Measurements from ENCODE around the gene PXT1.
A peak's percentile ranks its signal among the peaks of the same experiment; 100 is the strongest.
"Not testable (repeated sequence)": the region's sequence is repeated elsewhere in the genome, so short reads cannot be mapped to it uniquely, and the experiment has no call there.

Gene PXT1

GRCh38 chr6:36445621-36446020 is 3.0 kb upstream of the PXT1 start:
- no peak overlapping the region for H3K27ac ChIP-seq
- no peak for DNase-seq (ENCODE audit: low read depth, low spot score)

GRCh38 chr6:36444470-36444869 is 1.8 kb upstream of the PXT1 start:
- no peak for DNase-seq (ENCODE audit: low read depth, low spot score)
- H3K27ac ChIP-seq, result peak overlapping the region; percentile 85

- no peak for DNase-seq (ENCODE audit: low read depth, low spot score)
- peak overlapping the region; percentile 85 for H3K27ac ChIP-seq
Measured at GRCh38 chr6:36443471-36444428, 1.1 kb upstream of the PXT1 start.

DNA sequence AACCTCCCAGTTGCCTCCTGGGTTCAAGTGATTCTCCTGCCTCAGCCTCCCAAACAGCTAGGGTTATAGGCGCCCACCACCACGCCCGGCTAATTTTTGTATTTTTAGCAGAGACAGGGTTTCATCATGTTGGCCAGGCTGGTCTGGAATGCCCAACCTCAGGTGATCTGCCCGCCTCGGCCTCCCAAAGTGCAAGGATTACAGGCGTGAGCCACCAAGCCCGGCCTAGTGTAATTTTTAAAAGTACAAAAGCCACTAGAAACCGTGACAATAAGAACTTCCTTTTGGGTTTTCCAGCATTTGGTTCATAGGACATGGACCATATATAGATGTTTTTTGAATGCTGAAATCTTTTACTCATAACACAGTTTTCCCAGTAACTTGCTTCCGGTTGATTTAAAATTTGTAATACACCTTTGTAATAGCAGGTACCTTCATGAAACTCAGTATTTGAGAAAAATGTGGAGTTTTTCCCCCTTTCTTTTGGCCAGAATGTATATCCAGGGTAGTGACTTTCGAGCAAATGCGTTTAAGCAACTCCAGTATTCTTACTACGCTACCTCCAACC is 467 bp downstream of the PXT1 start:
- peak overlapping the region; percentile 85 for H3K27ac ChIP-seq
- DNase-seq (ENCODE audit: low read depth, low spot score), result no peak

- peak; percentile 97 for DNase-seq (ENCODE audit: low read depth, low spot score)
- peak overlapping the region; percentile 85 for H3K27ac ChIP-seq
Measured at GRCh38 chr6:36441307-36441894, 1.3 kb downstream of the PXT1 start.

- no peak for DNase-seq (ENCODE audit: low read depth, low spot score)
- H3K27ac ChIP-seq, result no peak overlapping the region
Measured at GRCh38 chr6:36436466-36436865, 6.2 kb downstream of the PXT1 start.

DNA sequence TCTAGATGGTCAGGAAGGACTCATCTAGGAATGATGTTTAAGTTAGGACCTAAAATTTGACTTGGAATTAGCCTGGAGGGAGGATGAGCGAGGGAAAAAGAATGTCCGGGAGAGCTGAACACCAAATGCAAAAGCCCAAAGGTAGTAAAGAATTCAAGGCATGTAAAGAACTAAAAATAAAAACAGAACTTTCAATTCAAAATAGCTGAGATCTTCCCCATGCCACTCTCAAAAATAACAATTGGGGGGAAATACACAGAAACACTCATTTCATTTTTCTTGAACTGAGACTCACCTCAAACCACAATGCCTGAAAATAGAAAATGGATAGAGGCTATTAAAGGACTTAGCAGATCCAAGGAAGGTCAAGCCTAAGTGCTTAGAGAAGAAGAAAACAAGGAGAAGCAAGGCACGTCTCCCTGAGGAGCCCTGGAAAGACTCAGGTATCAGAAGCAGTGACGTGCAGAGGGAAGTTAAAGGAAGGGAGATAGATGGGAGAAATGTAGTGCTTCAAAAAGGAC is 10.4 kb downstream of the PXT1 start:
- no peak for DNase-seq (ENCODE audit: low read depth, low spot score)
- H3K27ac ChIP-seq, result no peak overlapping the region

DNA sequence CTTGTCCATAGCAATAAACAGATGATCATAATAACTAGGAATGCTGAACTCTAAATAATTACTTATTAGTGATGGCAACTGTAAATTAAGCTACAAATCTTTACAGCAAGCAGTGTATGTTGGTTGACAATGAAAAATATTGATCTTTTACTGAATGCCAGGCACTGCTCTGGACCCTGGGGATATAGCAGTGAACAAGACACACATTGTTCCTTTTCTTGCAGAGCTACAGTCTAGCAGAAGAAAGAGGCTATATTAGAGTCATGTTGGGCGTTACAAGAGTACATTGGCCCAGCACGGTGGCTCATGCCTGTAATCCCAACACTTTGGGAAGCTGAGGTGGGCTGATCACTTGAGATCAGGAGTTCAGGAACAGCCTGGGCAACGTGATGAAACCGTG is 11.5 kb downstream of the PXT1 start:
- DNase-seq (ENCODE audit: low read depth, low spot score), result no peak
- H3K27ac ChIP-seq, result no peak overlapping the region

- no peak overlapping the region for H3K27ac ChIP-seq
Measured at GRCh38 chr6:36430351-36430750, 12.3 kb downstream of the PXT1 start.

GRCh38 chr6:36428911-36429310 is 13.7 kb downstream of the PXT1 start:
- no peak overlapping the region for H3K27ac ChIP-seq
- no peak for DNase-seq (ENCODE audit: low read depth, low spot score)

More at GRCh38 chr6:36430351-36430750, 12.3 kb downstream of the PXT1 start:
- no peak for DNase-seq (ENCODE audit: low read depth, low spot score)

GRCh38 chr6:36426622-36427021 is 16.0 kb downstream of the PXT1 start:
- H3K27ac ChIP-seq, result no peak overlapping the region
- no peak for DNase-seq (ENCODE audit: low read depth, low spot score)

DNA sequence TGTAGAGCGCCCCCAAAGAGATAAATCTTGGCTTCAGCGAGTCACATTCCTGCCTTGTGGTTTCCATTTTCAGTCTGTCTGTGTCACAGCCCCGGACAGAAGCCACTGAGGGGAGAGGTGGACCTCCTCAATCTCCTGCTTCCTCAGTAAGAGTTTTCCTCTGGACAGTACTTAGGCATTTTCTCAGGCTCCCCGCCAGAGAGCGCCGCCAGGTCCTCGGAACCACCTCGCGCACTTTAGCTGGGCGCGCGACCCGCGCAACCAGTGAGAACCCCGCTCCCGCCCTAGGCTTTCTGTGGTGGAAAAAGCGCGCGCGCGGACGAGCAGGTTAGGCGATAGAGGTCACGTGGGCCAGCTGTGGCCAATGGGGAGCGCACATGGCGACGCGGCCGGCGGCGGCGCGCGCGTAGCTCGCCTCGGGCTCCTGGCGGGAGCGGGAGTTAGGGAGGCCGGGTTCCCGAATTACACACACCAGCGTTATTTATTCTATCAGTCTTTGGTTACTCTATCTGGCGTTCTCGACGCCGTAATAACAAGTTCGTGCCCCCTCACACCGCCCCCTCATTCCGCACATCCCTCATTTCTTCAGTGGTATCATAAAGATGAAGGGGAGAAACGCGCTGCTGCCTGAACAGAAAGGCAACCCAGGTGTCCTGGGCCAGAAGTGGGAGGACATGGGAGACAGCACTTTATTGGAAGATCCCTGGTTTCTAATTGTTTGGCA is 19.4 kb downstream of the PXT1 start:
- peak; percentile 81 for DNase-seq (ENCODE audit: low read depth, low spot score)
- H3K27ac ChIP-seq, result peak overlapping the region; percentile 72

DNA sequence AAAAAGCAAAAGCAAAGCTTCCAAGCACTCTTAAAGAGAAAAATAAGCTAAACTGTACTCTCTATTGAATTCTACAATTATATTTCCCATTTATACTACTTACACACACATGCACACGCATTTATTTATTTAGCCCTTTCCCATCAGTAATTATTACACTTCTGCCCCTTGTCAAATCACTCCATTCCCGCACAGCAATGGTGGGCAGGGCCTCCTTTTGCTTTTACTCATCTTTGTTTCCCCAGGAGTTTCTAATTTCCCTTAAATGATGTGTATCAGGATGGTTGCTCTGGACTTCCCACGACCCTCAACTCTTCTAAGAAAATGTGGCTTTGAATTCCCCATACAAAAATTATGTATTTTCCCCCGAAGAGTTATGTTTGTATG is 19.9 kb downstream of the PXT1 start:
- H3K27ac ChIP-seq, result peak overlapping the region; percentile 72
- no peak for DNase-seq (ENCODE audit: low read depth, low spot score)

GRCh38 chr6:36419310-36419709 is 23.3 kb downstream of the PXT1 start:
- H3K27ac ChIP-seq, result peak overlapping the region; percentile 61

GRCh38 chr6:36418558-36418957 is 24.1 kb downstream of the PXT1 start:
- DNase-seq (ENCODE audit: low read depth, low spot score), result no peak
- peak overlapping the region; percentile 61 for H3K27ac ChIP-seq

More at GRCh38 chr6:36419310-36419709, 23.3 kb downstream of the PXT1 start:
- DNase-seq (ENCODE audit: low read depth, low spot score), result peak; percentile 52

GRCh38 chr6:36414481-36414880 is 28.2 kb downstream of the PXT1 start:
- H3K27ac ChIP-seq, result no peak overlapping the region
- no peak for DNase-seq (ENCODE audit: low read depth, low spot score)

- H3K27ac ChIP-seq, result no peak overlapping the region
- DNase-seq (ENCODE audit: low read depth, low spot score), result no peak
Measured at GRCh38 chr6:36413489-36414480, 28.9 kb downstream of the PXT1 start.

DNA sequence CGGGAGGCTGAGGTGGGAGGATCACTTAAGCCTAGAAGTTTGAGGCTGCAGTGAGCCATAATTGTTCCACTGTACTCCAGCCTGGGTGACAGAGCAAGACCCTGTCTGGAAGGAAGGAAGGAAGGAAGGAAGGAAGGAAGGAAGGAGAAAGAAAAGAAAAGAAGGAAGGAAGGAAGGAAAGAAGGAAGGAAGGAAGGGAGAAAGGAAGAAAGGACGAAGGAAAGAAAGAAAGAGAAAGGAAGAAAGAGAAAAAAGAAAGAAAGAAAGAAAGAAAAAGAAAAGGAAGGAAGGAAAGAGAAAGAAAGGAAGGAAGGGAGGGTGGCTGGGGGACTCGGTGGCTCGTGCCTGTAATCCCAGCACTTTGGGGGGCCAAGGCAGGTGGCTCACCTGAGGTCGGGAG is 32.9 kb downstream of the PXT1 start:
- not testable (repeated sequence) for DNase-seq (ENCODE audit: low read depth, low spot score); H3K27ac ChIP-seq

DNA sequence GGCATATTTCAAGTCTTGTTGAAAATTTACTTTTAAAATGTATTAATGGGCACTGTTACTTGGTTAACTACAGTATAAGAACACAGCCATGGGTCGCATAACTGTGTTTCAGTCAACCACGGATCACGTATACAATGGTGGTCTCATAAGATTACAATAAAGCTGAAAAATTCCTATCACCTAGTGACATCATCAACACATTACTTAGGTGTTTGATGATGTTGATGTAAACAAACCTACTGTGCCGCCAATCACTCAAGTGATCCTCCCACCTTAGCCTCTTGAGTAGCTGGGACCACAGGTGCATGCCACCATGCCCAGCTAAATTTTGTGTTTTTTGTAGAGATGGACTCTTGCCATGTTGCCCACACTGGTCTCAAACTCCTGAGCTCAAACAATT is 38.5 kb downstream of the PXT1 start:
- DNase-seq (ENCODE audit: low read depth, low spot score), result no peak
- H3K27ac ChIP-seq, result no peak overlapping the region
